SK-N-SH treated with all-trans-retinoic acid at 6 μM for 48 hours (cell line): Measurements from ENCODE around the gene AGAP1.

Source experiments
- ARNTL ChIP-seq: fragments of 450-650 bp; formaldehyde crosslinking; IDR thresholded peaks from 2 replicates; pipeline ENCODE4 v1.5.0; 2020; ENCODE audit warnings: low read depth, mild to moderate bottlenecking, moderate library complexity, borderline replicate concordance
- CSDC2 ChIP-seq: fragments of 250-450 bp; sonication (Bioruptor Pico); IDR thresholded peaks from 2 replicates; pipeline ENCODE4 v1.5.0; 2020; ENCODE audit warnings: mild to moderate bottlenecking, moderate library complexity
- ISL1 ChIP-seq: fragments of 250-450 bp; sonication (Bioruptor Pico); IDR thresholded peaks from 2 replicates; pipeline ENCODE4 v2.1.2; 2022; ENCODE audit warnings: mild to moderate bottlenecking, moderate library complexity
- RARB ChIP-seq: fragments of 250-450 bp; sonication (Bioruptor Pico); IDR thresholded peaks from 2 replicates; pipeline ENCODE4 v1.8.0; 2021; ENCODE audit warnings: mild to moderate bottlenecking, moderate library complexity
- TCF4 ChIP-seq: fragments of 250-450 bp; sonication (Bioruptor Pico); IDR thresholded peaks from 2 replicates; pipeline ENCODE4 v1.8.0; 2021; ENCODE audit warnings: mild to moderate bottlenecking, moderate library complexity, borderline replicate concordance
- ZNF8 ChIP-seq: fragments of 450-650 bp; formaldehyde crosslinking; IDR thresholded peaks from 2 replicates; pipeline ENCODE4 v1.5.0; 2020; ENCODE audit warnings: mild to moderate bottlenecking, moderate library complexity
- TF ChIP-seq, protein P1 (sequence below): fragments of 250-450 bp; sonication (Bioruptor Pico); IDR thresholded peaks from 2 replicates; pipeline ENCODE4 v1.8.0; 2020; ENCODE audit warnings: mild to moderate bottlenecking, moderate library complexity, borderline replicate concordance
- TF ChIP-seq, protein P2 (sequence below): fragments of 250-450 bp; sonication (Bioruptor Pico); IDR thresholded peaks from 2 replicates; pipeline ENCODE4 v1.8.0; 2021; ENCODE audit warnings: low read depth, mild to moderate bottlenecking, moderate library complexity, borderline replicate concordance

DNA sequence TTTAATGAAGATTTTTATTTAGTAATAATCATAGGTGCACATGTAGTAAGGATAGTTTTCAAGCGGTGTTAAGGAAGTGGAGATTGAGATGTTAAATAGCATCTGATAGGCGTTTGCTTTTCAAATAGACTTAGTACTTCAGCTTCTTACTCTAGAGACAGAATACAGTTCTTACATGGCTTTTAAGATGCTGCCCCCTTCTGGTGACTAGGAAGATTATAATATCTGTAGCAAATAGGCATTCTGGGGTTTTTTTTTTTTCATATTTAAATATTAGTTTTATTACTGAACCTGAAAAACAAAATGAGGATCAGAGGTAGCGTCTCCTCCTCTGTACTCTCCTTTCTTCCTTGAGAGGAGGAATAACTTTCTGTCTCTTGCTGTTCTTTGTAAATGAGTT is 100.2 kb downstream of the AGAP1 start:
- no peak for TF ChIP-seq TCF4 (CRISPR knock-in tag)
- TF ChIP-seq ZNF8 (CRISPR knock-in tag): no peak
- TF ChIP-seq, protein P1, sequence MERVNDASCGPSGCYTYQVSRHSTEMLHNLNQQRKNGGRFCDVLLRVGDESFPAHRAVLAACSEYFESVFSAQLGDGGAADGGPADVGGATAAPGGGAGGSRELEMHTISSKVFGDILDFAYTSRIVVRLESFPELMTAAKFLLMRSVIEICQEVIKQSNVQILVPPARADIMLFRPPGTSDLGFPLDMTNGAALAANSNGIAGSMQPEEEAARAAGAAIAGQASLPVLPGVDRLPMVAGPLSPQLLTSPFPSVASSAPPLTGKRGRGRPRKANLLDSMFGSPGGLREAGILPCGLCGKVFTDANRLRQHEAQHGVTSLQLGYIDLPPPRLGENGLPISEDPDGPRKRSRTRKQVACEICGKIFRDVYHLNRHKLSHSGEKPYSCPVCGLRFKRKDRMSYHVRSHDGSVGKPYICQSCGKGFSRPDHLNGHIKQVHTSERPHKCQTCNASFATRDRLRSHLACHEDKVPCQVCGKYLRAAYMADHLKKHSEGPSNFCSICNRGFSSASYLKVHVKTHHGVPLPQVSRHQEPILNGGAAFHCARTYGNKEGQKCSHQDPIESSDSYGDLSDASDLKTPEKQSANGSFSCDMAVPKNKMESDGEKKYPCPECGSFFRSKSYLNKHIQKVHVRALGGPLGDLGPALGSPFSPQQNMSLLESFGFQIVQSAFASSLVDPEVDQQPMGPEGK (CRISPR knock-in tag): no peak
- TF ChIP-seq, protein P2, sequence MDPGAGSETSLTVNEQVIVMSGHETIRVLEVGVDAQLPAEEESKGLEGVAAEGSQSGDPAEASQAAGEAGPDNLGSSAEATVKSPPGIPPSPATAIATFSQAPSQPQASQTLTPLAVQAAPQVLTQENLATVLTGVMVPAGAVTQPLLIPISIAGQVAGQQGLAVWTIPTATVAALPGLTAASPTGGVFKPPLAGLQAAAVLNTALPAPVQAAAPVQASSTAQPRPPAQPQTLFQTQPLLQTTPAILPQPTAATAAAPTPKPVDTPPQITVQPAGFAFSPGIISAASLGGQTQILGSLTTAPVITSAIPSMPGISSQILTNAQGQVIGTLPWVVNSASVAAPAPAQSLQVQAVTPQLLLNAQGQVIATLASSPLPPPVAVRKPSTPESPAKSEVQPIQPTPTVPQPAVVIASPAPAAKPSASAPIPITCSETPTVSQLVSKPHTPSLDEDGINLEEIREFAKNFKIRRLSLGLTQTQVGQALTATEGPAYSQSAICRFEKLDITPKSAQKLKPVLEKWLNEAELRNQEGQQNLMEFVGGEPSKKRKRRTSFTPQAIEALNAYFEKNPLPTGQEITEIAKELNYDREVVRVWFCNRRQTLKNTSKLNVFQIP: no peak
- TF ChIP-seq RARB (CRISPR knock-in tag): no peak
- no peak for TF ChIP-seq ISL1
- no peak for TF ChIP-seq CSDC2
- TF ChIP-seq ARNTL (CRISPR knock-in tag): no peak
